Left lung (tissue), 10 donors: ENCODE measurements around the gene SLC22A23. TPM values are rescaled to one million over a fixed set of nuclear protein-coding genes. Genes with fewer than 3 reads are reported as not detected.

Source experiments
- ATAC-seq: fragments of 200-7000 bp; cut with Tn5 transposase; one replicate; pipeline ENCODE4 v1.9.1; 2020; ENCODE audit warnings: moderate library complexity
- DNase-seq, 4 donors: peaks; one replicate each; pipeline ENCODE4 v3.0.0-alpha.2; 2013 to 2020
- H3K27ac ChIP-seq, 2 donors: fragments of 200-600 bp; sonication (generic) in 1 of 2; one replicate each; pipeline versions ENCODE4 v1.5.0 to v1.8.0; 2020 to 2021
- H3K27me3 ChIP-seq, 2 donors: fragments of 200-600 bp; sonication (generic) in 1 of 2; one replicate each; pipeline versions ENCODE4 v1.5.0 to v1.8.0; 2020 to 2021
- H3K36me3 ChIP-seq, 2 donors: fragments of 200-600 bp; sonication (generic) in 1 of 2; one replicate each; pipeline versions ENCODE4 v1.5.0 to v1.8.0; 2020 to 2021
- H3K4me1 ChIP-seq, 2 donors: fragments of 200-600 bp; one replicate each; pipeline ENCODE4 v1.8.0; 2021
- H3K4me3 ChIP-seq, 2 donors: fragments of 200-600 bp; sonication (generic) in 1 of 2; one replicate each; pipeline versions ENCODE4 v1.5.0 to v1.8.0; 2020 to 2021; ENCODE audit warnings: mild to moderate bottlenecking in 1 of 2
- H3K9me3 ChIP-seq, 2 donors: fragments of 200-600 bp; sonication (generic) in 1 of 2; one replicate each; pipeline versions ENCODE4 v1.5.0 to v1.8.0; 2020 to 2021
- intact Hi-C, 2 donors: fragments of 100-400 bp; cut with DNase I; formaldehyde crosslinking; loops; one replicate each; pipeline versions ENCODE4 v1.11.2 to v1.14.2; 2022
- polyA plus RNA-seq, 6 donors: library from polyadenylated mRNA; unstranded; fragments of 120-200 nt; gene quantifications; one replicate each; pipeline ENCODE4 v1.2.1, GENCODE V29; 2013; ENCODE audit not compliant: insufficient read length in 6 of 6
- total RNA-seq, 2 donors: library from RNA; stranded (reverse); fragmentation: NEBNext Ultra II Directional; extraction: Animal tissue kit (Norgen Biotek cat#: 25700); gene quantifications; one replicate each; pipeline ENCODE4 v1.2.1, GENCODE V29; 2021
- TF ChIP-seq, protein P1 (sequence below), 2 donors: fragments of 200-600 bp; sonication (generic) in 1 of 2; IDR thresholded peaks; one replicate each; pipeline versions ENCODE4 v1.5.0 to v1.8.0; 2021; ENCODE audit warnings: antibody characterized with exemption in 2 of 2
- donor health status: DM: no; HTN: yes; CAD: no.
- donor health status: DM: no; HTN: no; CAD: no.

Gene SLC22A23
- total and polyA plus RNA-seq, 8 donors: 19.7 to 31.2 (median 23.9) TPM

DNA sequence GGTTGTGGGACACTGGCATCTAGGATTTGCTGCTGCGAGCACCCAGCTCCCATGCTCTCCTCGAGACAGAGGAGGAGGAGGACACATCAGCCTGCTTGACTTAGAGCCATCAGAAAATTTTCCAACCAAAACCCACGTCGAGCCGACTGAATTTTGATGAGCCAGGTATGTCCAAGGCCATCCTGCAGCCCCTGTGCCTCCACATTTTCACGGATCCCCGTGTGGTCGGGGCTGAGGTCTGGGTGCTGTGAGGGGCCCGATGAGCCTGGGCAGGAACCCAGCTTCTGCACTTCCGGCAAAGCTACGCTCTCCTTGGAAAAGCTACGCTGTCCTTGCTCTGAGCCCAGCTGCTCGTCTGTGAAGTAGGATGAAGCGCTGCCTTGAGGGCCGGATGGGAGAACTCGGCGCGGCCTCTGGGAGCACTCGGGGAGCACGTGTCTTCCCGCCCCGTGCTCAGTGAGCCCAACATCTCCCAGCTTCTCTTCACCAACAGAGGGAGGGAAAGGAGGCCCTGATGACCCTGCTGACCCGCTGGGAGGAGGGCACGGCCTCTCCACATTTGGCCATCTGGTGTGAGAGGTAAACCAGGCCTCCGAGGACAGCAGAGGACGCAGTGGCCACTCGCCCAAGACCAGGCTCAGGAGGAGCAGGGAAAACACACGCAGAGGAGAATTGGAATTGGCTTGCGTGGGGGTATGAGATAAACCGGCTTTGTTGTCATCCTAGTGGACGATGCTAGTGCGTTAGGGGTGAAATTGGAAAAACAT lies 164.2 kb downstream of the SLC22A23 start:
- peaks cover 0 to 4% of the 10 kb centered on the region in 2 donors for H3K36me3 ChIP-seq
- H3K27me3 ChIP-seq: no peaks in the 10 kb centered on the region
- no peaks in the 10 kb centered on the region for H3K4me1 ChIP-seq
- ATAC-seq (no peak), DNase-seq (no peak)
- no peaks in the 10 kb centered on the region for H3K9me3 ChIP-seq
- intact Hi-C loops: no loop called here
- TF ChIP-seq, protein P1, sequence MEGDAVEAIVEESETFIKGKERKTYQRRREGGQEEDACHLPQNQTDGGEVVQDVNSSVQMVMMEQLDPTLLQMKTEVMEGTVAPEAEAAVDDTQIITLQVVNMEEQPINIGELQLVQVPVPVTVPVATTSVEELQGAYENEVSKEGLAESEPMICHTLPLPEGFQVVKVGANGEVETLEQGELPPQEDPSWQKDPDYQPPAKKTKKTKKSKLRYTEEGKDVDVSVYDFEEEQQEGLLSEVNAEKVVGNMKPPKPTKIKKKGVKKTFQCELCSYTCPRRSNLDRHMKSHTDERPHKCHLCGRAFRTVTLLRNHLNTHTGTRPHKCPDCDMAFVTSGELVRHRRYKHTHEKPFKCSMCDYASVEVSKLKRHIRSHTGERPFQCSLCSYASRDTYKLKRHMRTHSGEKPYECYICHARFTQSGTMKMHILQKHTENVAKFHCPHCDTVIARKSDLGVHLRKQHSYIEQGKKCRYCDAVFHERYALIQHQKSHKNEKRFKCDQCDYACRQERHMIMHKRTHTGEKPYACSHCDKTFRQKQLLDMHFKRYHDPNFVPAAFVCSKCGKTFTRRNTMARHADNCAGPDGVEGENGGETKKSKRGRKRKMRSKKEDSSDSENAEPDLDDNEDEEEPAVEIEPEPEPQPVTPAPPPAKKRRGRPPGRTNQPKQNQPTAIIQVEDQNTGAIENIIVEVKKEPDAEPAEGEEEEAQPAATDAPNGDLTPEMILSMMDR (IDR thresholded peaks at IDR 0.05): no peak
- H3K4me3 ChIP-seq: no peak overlapping the region
- no peak overlapping the region for H3K27ac ChIP-seq

DNA sequence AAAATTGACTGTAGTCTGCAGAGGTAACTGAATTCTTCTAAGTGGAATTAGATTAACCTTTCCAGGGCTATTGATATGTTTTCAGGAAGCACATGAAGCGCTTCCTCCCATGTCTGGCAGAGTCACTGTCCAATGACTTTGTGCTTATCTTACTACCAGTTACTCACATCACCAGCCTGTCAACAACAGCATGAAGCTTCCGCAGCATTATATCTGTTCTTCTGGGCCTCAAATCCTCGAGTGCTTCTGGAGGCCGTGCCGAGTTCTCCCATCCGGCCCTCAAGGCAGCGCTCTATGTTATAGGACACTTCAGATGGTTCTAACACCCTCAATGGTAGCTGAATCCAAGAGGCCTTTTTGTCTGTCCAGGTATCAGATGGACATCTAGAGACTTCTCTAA lies 164.9 kb downstream of the SLC22A23 start:
- intact Hi-C loops: no loop called here
- H3K27ac ChIP-seq: no peak overlapping the region

DNA sequence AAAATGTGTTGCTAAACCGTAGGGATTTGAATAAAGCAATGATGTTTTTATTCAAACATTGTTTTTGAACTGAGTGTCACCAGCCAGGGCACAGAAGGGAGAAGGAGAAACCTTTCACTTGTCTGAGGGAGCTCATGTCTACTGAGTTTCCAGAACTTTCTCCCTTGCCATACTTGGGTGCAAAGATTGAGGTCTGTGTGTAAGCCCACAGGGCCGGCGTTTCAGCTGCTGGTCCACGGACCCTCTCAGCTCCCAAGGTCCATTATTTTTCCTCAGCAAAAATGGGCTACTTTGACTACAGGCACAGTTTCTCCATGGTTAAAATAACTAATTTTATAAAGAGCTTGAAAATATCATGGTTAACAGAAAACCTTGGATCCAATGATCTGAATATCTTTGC lies 165.5 kb downstream of the SLC22A23 start:
- DNase-seq (no peak), ATAC-seq (no peak)
- H3K9me3 ChIP-seq: no peaks in the 10 kb centered on the region
- peaks cover 0 to 4% of the 10 kb centered on the region in 2 donors for H3K36me3 ChIP-seq
- intact Hi-C loops: no loop called here
- H3K4me3 ChIP-seq: no peak overlapping the region
- no peaks in the 10 kb centered on the region for H3K27me3 ChIP-seq
- H3K4me1 ChIP-seq: no peaks in the 10 kb centered on the region
- H3K27ac ChIP-seq: no peak overlapping the region
- TF ChIP-seq, protein P1 (IDR thresholded peaks at IDR 0.05): no peak

More for the DNA sequence above, 164.9 kb downstream of the SLC22A23 start:
- TF ChIP-seq, protein P1 (IDR thresholded peaks at IDR 0.05): no peak
- Histone ChIP-seq H3K27me3 (no peaks in the 10 kb centered on the region), H3K36me3 (peaks cover 0 to 4% of the 10 kb centered on the region in 2 donors), H3K4me3 (no peak overlapping the region), H3K9me3 (no peaks in the 10 kb centered on the region), H3K4me1 (no peaks in the 10 kb centered on the region)
- no peak for ATAC-seq
- no peak for DNase-seq

DNA sequence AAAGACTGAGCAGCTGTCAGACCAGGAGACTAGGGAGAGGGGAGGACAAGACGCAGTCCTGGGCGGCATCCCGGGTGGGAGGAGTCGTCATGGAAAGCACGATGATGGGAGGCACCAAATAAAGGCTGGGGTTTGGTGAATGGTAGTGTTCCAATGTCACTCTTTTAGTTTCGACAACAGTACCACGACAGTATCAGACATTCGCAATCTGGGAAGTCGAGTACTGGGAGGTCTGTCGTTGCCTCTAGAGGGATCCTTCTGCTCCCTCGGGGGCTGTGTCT lies 166.0 kb downstream of the SLC22A23 start:
- no peak overlapping the region for H3K27ac ChIP-seq
- DNase-seq: no peak
- peaks cover 0 to 4% of the 10 kb centered on the region in 2 donors for H3K36me3 ChIP-seq
- TF ChIP-seq, protein P1 (IDR thresholded peaks at IDR 0.05): no peak
- no peaks in the 10 kb centered on the region for H3K27me3 ChIP-seq
- intact Hi-C loops: no loop called here
- H3K4me3 ChIP-seq: no peak overlapping the region
- no peak for ATAC-seq
- H3K9me3 ChIP-seq: no peaks in the 10 kb centered on the region
- no peaks in the 10 kb centered on the region for H3K4me1 ChIP-seq

DNA sequence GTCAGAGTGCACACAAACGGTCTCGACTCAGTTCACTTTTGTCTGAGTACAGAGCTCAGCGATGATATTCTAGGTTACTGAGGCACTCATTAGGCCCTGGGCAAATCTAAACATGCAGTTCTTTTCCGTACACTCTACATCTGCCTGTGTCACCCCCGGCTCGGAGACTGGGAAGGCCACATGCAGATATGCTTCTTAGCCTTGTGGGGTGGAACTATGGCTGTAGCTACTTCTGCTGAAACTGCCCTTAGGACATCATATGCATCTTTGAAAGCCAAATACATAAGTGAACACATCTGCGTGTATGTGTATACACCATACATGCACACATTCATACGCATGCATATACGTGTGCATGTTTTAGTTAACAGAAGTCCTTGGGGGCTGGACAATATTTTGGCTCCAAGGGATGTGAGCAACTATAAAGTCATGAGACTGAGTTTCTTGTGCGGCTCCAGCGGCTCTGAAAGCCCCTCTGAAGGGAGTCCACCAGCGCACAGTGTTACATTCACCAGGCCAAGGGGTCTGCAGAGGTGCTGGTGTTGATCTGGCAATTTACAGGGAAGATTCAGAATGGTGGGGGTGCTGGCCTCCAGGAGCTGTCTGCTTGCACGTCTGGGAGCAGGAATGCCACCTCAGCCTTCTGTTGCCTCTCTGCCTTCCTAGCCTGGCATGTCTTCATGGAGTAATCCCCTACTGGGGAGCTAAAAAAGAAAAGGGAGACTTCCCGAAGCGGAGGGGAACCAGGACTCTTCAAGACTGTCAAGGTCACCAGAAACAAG lies 166.5 kb downstream of the SLC22A23 start:
- H3K4me1 ChIP-seq: no peaks in the 10 kb centered on the region
- DNase-seq (no peak), ATAC-seq (no peak)
- intact Hi-C loops: no loop called here
- no peaks in the 10 kb centered on the region for H3K9me3 ChIP-seq
- H3K27me3 ChIP-seq: no peaks in the 10 kb centered on the region
- TF ChIP-seq, protein P1 (IDR thresholded peaks at IDR 0.05): no peak
- no peak overlapping the region for H3K4me3 ChIP-seq
- H3K36me3 ChIP-seq: peaks cover 0 to 4% of the 10 kb centered on the region in 2 donors
- no peak overlapping the region for H3K27ac ChIP-seq
